ENCODE measurements around the gene IL13RA2.

IL13RA2 gene

GRCh38 chrX:115029869-115030570, 12.6 kb upstream of the IL13RA2 start:
- in situ Hi-C loops (cut with HindIII; ENCODE audit: low sequenced_read_pairs): no loop called here
- TF ChIP-seq CTCF (IDR thresholded peaks at IDR 0.05; ENCODE audit: low read depth, low read length): no peak
- H3K4me3 ChIP-seq (ENCODE audit: low read depth, low read length): no peak overlapping the region
- DNase-seq (ENCODE audit: low read depth, low spot score): peak; percentile 39

GRCh38 chrX:115029440-115029839, 12.0 kb upstream of the IL13RA2 start:
- in situ Hi-C loops (cut with HindIII; ENCODE audit: low sequenced_read_pairs): no loop called here
- no peak for DNase-seq (ENCODE audit: low read depth, low spot score)
- TF ChIP-seq CTCF (IDR thresholded peaks at IDR 0.05; ENCODE audit: low read depth, low read length): no peak
- no peak overlapping the region for H3K4me3 ChIP-seq (ENCODE audit: low read depth, low read length)

- DNase-seq (ENCODE audit: low read depth, low spot score): no peak
- H3K4me3 ChIP-seq (ENCODE audit: low read depth, low read length): no peak overlapping the region
- no peak for TF ChIP-seq CTCF (IDR thresholded peaks at IDR 0.05; ENCODE audit: low read depth, low read length)
- in situ Hi-C loops (cut with HindIII; ENCODE audit: low sequenced_read_pairs): no loop called here
Observed at GRCh38 chrX:115023811-115024210, 6.4 kb upstream of the IL13RA2 start.

GRCh38 chrX:115023139-115023538, 5.7 kb upstream of the IL13RA2 start:
- peak; percentile 70 for DNase-seq (ENCODE audit: low read depth, low spot score)
- H3K4me3 ChIP-seq (ENCODE audit: low read depth, low read length): no peak overlapping the region
- in situ Hi-C loops (cut with HindIII; ENCODE audit: low sequenced_read_pairs): no loop called here
- TF ChIP-seq CTCF (IDR thresholded peaks at IDR 0.05; ENCODE audit: low read depth, low read length): no peak

GRCh38 chrX:115021121-115021520, 3.7 kb upstream of the IL13RA2 start:
- no peak for DNase-seq (ENCODE audit: low read depth, low spot score)
- TF ChIP-seq CTCF (IDR thresholded peaks at IDR 0.05; ENCODE audit: low read depth, low read length): no peak
- in situ Hi-C loops (cut with HindIII; ENCODE audit: low sequenced_read_pairs): no loop called here
- no peak overlapping the region for H3K4me3 ChIP-seq (ENCODE audit: low read depth, low read length)

- TF ChIP-seq CTCF (IDR thresholded peaks at IDR 0.05; ENCODE audit: low read depth, low read length): no peak
- in situ Hi-C loops (cut with HindIII; ENCODE audit: low sequenced_read_pairs): no loop called here
- DNase-seq (ENCODE audit: low read depth, low spot score): no peak
- H3K4me3 ChIP-seq (ENCODE audit: low read depth, low read length): no peak overlapping the region
Observed at GRCh38 chrX:115018944-115019343, 1.5 kb upstream of the IL13RA2 start.

Data from astrocyte of the spinal cord (primary cell).